Activated CD4-positive, alpha-beta T cell treated with anti-CD3 and anti-CD28 coated beads, Interleukin-2, amount 50 U/mL, for 16 hours (primary cell): ENCODE measurements around the gene DHX9.
A peak's percentile ranks its signal among the peaks of the same experiment; 100 is the strongest.

Experiments
- DNase-seq: peaks from one replicate; pipeline ENCODE4 v3.0.0-alpha.2; 2020

Gene DHX9

GRCh38 chr1:182839209-182840066 is at the start of gene DHX9:
DHX9 (plus strand) TSS chr1:182839347; CDS start chr1:182842567, 3,220 bp downstream.
- DNase-seq: peak; percentile 93

- no peak for DNase-seq
Measured at GRCh38 chr1:182791281-182792179, 47.6 kb upstream of the DHX9 start.

GRCh38 chr1:182794091-182794490 is 45.1 kb upstream of the DHX9 start:
- DNase-seq: no peak

GRCh38 chr1:182794676-182795201 is 44.4 kb upstream of the DHX9 start:
- no peak for DNase-seq

- DNase-seq: no peak
Measured at GRCh38 chr1:182795563-182796228, 43.5 kb upstream of the DHX9 start.

GRCh38 chr1:182802006-182802803 is 36.9 kb upstream of the DHX9 start:
- DNase-seq: no peak

- no peak for DNase-seq
Measured at GRCh38 chr1:182803846-182804245, 35.3 kb upstream of the DHX9 start.

- DNase-seq: no peak
Measured at GRCh38 chr1:182806015-182806678, 33.0 kb upstream of the DHX9 start.

- no peak for DNase-seq
Measured at GRCh38 chr1:182807907-182808306, 31.2 kb upstream of the DHX9 start.

GRCh38 chr1:182809414-182809957 is 29.7 kb upstream of the DHX9 start:
- DNase-seq: no peak

- DNase-seq: no peak
Measured at GRCh38 chr1:182811975-182812722, 27.0 kb upstream of the DHX9 start.

- no peak for DNase-seq
Measured at GRCh38 chr1:182816863-182817262, 22.3 kb upstream of the DHX9 start.

- DNase-seq: no peak
Measured at GRCh38 chr1:182817802-182818201, 21.3 kb upstream of the DHX9 start.

GRCh38 chr1:182823220-182823619 is 15.9 kb upstream of the DHX9 start:
- DNase-seq: no peak

- DNase-seq: no peak
Measured at GRCh38 chr1:182826892-182827291, 12.3 kb upstream of the DHX9 start.

- no peak for DNase-seq
Measured at GRCh38 chr1:182829285-182829932, 9.7 kb upstream of the DHX9 start.

GRCh38 chr1:182833271-182833670 is 5.9 kb upstream of the DHX9 start:
- no peak for DNase-seq

GRCh38 chr1:182834326-182834725 is 4.8 kb upstream of the DHX9 start:
- DNase-seq: no peak

- no peak for DNase-seq
Measured at GRCh38 chr1:182835806-182836205, 3.3 kb upstream of the DHX9 start.
